KOPT-K1 (cell line): ENCODE results near the gene TBCCD1.

ENCODE experiments used
- H3K27ac ChIP-seq: fragments of 200-600 bp; sonication (generic); 2 replicates; pipeline ENCODE4 v1.5.1; 2016; ENCODE audit warnings: antibody characterized with exemption, mild to moderate bottlenecking, low read depth, low read length; ENCODE audit not compliant: poor library complexity, severe bottlenecking
- H3K36me3 ChIP-seq: fragments of 200-600 bp; sonication (generic); 2 replicates; pipeline ENCODE4 v1.5.1; 2017; ENCODE audit warnings: antibody characterized with exemption, mild to moderate bottlenecking, low read length, moderate library complexity; ENCODE audit not compliant: insufficient read depth
- H3K9me3 ChIP-seq: fragments of 200-600 bp; sonication (generic); 2 replicates; pipeline ENCODE4 v1.5.1; 2017; ENCODE audit warnings: antibody characterized with exemption, low read length, mild to moderate bottlenecking; ENCODE audit not compliant: insufficient read depth, poor library complexity, severe bottlenecking

Gene TBCCD1, protein sequence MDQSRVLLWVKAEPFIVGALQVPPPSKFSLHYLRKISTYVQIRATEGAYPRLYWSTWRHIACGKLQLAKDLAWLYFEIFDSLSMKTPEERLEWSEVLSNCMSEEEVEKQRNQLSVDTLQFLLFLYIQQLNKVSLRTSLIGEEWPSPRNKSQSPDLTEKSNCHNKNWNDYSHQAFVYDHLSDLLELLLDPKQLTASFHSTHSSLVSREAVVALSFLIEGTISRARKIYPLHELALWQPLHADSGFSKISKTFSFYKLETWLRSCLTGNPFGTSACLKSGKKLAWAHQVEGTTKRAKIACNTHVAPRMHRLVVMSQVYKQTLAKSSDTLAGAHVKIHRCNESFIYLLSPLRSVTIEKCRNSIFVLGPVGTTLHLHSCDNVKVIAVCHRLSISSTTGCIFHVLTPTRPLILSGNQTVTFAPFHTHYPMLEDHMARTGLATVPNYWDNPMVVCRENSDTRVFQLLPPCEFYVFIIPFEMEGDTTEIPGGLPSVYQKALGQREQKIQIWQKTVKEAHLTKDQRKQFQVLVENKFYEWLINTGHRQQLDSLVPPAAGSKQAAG

DNA sequence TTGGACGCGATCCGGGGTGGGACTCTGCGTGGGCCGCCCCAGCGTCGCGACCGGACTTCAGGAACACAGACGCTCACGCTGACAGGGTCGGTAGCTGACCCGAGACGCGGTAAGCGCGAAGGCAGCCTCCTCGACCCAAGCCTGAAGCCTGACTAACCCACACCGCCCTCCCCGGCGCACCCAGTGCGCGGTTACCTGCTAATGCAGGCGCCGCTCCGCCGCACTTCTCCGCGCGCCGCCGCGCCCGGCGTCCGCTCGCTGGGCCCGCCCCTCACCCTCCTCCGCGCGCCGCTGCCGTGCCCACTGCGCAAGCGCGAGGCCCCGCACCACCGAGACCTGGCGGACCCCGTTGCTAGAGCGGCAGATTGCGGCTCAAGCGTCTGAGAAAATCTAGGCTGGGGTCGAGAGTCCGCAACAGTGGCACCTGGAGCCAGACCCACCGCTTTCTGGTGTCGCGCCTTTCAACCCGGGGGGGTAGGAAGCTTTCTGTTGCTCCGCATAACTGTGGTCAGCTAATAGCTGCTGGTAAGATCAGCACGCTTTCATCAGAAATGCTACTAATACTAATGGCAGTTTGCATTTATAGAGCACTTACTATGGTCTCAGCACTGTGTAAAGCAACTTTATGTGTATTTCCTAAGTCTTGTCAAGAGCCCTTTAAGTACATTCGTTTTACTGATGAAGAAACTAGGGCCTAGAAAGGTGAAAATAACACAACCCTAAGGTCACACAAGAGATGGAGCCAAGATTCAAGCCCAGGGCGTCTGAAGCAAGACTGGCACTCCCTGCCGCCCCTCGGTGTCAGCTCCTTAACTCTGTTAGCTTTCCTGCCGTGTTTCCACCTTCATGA, at the start of gene TBCCD1:
Gene TBCCD1 (minus strand): TSS at position 268 of the 850 bp plus-strand sequence. CDS start 3,010 bp downstream, outside the sequence.
- H3K27ac ChIP-seq, result peak within 1 kb of the TSS; percentile 85
- H3K9me3 ChIP-seq, result no peaks in the 10 kb centered on the region
- H3K36me3 ChIP-seq, result peaks cover 19% of the 10 kb centered on the region

DNA sequence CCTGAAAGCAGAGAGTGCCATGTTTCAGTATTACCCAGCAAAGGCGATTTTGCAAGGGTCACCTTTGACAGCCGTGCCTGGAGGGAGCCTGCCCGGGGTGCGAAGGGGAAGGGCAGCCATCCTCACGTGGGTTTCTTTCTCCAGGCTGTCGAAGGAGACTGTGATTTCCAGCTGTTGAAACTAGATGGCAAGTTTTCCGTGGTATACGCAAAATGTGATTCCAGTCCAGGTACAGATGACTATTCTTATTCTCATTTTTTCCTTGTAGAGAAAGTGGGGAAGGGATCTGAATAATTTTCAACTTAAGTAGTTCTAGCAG, 49.1 kb upstream of the TBCCD1 start:
- Histone ChIP-seq H3K36me3 (no peaks in the 10 kb centered on the region), H3K9me3 (no peaks in the 10 kb centered on the region), H3K27ac (no peak overlapping the region)

- H3K27ac ChIP-seq, result no peak overlapping the region
- H3K9me3 ChIP-seq, result no peaks in the 10 kb centered on the region
- no peaks in the 10 kb centered on the region for H3K36me3 ChIP-seq
Measured at GRCh38 chr3:186614597-186615483, 47.7 kb upstream of the TBCCD1 start.

DNA sequence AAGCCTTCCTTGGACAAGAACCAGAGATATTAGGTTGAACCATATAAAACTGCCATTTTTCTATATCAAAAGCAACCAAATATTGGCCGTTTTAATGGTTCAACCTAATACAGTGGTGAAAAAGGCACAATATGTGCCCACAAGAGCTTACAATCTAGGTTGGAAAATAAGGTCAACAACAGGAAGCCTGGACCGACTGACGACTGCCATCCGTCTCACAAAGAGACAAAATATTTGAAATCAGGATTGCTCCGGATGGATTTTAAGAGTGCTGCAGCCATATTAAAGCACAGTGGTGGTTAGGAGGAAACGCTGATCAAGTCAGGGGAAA, 47.1 kb upstream of the TBCCD1 start:
- no peak overlapping the region for H3K27ac ChIP-seq
- H3K9me3 ChIP-seq, result no peaks in the 10 kb centered on the region
- H3K36me3 ChIP-seq, result no peaks in the 10 kb centered on the region

DNA sequence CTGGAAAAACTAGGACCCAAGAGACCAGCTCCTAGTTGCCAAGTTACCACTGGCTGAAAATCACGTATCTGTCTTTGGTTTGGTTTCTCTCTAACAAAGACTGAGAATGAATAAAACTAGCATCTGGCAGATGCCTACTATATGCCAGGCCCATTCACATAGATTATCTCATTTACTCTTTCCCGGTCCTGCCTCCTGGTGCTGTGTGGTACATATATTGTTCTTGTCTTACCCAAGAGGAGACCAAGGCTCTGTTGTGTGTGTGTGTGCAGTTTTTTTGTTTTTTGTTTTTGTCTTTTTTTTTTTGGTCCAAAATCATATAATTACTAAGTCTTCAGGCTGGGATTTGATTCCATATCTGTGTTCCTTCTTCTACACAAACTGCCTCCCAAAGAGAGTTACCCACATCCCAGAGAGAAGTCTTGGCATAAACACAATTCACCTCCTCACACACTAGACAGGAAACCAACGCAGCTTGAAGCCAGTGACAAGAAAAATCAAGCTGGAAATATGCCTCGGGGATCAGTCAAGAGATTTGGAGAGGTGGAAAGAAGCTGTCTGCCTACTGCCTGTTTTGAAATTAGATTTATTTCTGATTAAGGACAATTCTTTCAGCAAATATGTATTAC, 46.6 kb upstream of the TBCCD1 start:
- Histone ChIP-seq H3K36me3 (no peaks in the 10 kb centered on the region), H3K27ac (no peak overlapping the region), H3K9me3 (no peaks in the 10 kb centered on the region)

DNA sequence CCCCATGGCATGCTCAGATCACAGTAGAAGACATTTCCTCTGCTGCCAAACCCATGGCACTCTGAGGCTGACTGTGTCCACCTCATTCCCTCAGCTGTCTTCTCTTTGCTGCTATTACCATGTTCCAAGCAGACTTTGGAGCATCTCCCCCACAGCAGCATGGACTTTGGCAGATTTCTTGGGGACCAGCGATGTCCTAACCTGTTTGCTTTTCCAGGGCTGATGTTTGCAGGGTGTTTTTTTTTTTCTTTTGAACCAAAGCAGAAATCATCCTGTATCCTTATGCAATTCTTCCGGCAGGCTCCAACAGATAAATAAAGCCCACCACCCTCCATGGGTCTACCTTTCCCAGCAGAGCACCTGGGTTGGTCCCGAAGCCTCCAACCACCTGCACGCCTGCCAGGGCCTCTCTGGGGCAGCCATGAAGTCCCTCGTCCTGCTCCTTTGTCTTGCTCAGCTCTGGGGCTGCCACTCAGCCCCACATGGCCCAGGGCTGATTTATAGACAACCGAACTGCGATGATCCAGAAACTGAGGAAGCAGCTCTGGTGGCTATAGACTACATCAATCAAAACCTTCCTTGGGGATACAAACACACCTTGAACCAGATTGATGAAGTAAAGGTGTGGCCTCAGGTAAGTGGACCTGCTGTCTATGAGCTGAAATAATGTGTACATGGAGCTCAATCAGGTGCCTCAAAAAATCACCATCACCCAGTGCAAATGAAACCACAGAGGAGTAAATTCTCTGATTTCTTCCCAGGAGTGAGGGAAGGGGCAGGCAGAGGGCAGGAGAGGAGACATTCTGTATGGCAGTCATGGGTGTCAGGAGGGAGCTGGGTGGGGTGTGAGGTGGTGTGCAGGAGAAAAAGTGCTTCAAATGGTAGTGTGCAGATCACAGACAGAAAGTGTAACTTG, 45.8 kb upstream of the TBCCD1 start, which contains the start of gene AHSG:
Gene AHSG (plus strand): TSS at position 340 of the 916 bp plus-strand sequence. CDS start 82 bp downstream, at position 422.
- H3K36me3 ChIP-seq, result no peaks in the 10 kb centered on the region
- H3K9me3 ChIP-seq, result no peaks in the 10 kb centered on the region
- no peak within 1 kb of the TSS for H3K27ac ChIP-seq

DNA sequence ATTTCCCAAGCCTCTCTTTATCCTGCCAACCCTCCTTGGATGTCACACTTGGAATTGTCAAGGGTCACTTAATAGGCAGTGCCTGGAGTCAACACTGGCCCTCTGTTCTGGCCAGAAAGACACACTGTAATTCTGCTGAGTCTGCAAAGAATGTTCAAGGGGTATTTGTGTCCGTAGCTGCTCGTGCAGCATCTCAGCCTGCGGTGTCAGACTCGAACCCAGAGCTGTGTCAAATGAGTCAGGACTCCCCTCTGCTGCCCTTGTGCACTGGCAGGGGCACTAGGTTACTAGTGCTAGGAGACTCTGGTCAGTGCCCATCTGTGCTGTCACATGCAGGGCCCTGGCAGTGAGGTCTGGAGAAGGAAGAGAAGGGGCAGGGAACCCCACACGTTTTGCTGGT, 44.9 kb upstream of the TBCCD1 start:
- Histone ChIP-seq H3K36me3 (no peaks in the 10 kb centered on the region), H3K9me3 (no peaks in the 10 kb centered on the region), H3K27ac (no peak overlapping the region)

DNA sequence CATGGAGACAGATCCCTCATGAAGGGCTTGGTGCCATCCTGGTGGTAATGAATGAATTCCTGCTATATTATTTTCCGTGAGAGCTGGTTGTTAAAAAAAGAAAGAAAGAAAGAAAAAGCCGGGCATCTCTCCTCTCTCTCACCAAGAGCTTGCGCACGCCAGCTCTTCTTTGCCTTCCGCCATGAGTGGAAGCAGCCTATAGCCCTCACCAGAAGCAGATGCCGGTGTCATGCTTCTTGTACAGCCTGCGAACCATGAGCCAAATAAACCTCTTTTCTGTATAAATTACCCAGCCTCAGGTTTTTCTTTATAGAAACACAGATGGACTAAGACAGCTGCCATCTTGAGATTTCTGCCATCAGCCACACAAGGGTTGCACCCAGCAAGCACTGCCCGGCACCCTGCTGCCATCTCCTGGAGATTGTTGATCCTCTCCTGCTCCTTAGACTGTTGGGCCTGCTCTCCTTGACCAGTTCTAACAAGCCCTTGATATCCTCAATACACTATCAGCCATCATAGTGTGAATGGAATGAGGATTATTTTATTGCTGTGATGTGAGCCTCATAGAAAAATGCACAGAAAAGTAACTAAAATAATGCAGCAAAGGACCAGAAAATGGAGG, 42.2 kb upstream of the TBCCD1 start:
- Histone ChIP-seq H3K9me3 (no peaks in the 10 kb centered on the region), H3K27ac (no peak overlapping the region), H3K36me3 (no peaks in the 10 kb centered on the region)

DNA sequence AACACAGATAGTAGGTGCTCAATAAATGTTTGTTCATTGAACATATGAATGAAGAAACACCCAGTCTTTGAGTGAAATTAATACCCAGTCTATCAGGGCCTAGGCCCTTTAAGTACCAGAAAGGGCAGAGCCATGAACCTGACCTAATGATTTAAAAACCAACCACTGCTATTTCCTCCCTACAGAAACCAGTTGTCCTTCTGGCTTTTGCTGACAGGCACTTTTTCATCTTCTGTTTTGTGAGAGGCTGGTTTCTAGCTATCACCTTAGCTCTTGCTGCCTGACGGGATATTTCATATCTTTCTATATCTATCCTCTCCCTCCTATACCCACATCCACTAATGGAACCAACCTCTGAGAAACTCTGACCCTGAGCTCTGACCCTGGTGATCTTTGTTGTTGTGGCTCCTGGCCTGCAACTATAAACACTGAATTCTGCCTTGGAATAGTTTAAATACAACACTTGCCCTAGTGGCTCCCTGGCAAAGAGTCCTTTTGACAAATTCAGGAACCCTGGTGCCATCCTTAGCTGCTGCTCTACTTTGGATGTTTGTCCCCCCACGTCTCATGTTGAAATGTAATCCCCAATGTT, 41.6 kb upstream of the TBCCD1 start:
- no peaks in the 10 kb centered on the region for H3K36me3 ChIP-seq
- H3K9me3 ChIP-seq, result no peaks in the 10 kb centered on the region
- no peak overlapping the region for H3K27ac ChIP-seq

DNA sequence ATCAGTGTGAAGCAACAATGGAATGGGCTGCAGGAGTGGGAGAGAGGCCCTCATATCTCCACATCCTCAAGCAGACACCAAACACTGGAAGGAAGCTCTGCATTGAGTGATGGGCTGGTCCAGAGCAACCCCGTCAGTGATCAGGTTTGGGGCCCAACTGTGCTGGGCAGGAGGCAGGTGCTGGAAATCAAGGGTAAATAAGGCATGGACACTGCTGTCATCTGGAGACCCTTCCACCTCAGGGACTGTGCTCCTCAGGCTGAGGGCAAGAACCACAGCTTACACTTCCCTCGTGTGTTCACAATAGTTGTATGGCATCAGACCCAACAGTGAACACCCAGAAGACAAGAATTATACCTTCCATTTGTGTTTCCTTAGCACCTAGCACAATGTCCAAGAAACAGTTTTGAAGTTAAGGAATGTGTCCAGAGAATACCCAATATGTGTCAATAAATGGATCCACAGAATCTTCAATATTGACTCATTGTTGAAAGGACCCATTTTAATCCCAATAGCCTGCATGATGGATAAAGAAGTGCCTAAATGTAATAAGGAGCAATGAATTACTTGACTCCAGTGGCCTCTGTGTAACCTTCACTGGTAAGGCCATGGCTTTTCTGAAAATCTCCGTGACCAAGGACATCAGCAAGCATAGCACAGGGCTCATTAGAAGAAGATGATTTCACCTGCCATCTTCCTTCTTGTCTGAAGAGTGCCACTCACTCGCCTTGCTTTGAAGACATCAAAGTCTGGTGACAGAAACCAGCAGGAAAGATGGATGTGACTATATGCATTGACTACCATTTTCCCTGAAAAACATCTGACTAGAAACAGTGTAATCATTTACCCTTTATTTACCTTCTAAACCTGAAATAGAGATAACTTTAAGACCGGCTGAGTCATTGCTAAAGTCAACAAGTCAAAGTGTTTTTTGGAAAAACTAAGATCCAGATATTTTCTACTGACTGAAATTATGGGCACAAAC, 38.7 kb upstream of the TBCCD1 start:
- Histone ChIP-seq H3K9me3 (no peaks in the 10 kb centered on the region), H3K36me3 (no peaks in the 10 kb centered on the region), H3K27ac (no peak overlapping the region)

DNA sequence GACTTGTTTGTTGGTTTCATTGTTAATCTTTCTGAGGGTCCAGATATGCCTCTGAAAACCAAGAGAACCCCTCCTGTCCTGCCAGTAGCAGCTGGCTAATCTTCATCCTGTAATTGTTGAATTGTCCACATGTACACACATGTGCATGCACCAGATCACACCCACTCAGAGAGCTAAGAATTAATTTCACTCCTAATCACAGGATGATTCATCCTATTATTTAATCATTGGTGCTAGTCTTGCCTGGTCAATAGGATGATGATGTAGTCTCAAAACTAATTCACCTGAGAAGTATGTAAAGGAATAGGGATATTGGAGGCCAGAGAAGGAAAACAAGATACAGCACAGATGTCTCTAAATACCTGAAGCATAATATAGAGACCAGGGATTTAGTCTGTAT, 37.9 kb upstream of the TBCCD1 start:
- Histone ChIP-seq H3K36me3 (no peaks in the 10 kb centered on the region), H3K9me3 (no peaks in the 10 kb centered on the region), H3K27ac (no peak overlapping the region)

DNA sequence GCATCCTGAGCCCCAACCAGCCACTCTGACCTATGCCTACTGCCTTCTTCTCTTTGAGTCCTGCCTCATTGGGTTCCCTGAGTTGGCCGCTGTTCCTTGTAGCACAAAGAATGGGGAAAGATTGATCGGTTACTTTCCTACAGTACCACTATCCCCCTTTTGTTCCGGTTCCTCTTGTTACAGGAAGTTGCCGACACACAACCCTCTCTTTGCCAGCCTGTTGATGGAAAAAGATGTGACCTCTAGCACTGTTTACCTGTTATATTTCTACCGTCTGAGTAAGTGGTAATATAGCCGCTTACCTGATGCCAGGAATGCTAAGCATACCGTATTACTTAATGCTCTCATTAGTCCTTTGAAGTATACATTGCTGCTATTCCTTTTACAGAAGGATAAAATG, 36.0 kb upstream of the TBCCD1 start:
- no peaks in the 10 kb centered on the region for H3K9me3 ChIP-seq
- no peak overlapping the region for H3K27ac ChIP-seq
- no peaks in the 10 kb centered on the region for H3K36me3 ChIP-seq
